PC-9 (cell line): ENCODE measurements around the gene CTIF. TPM values are rescaled to one million over a fixed set of nuclear protein-coding genes. Genes with fewer than 3 reads are reported as not detected.

Source experiments
- BruUV-seq: library from RNA; stranded (reverse); fragments of 400-500 nt; replicated peaks from 2 replicates; lab custom pipeline; 2021; lab: Mats Ljungman, UMichigan
- CTCF ChIA-PET: fragments of 300-600 bp; sonication (Branson Sonifier 250); formaldehyde crosslinking; loops from one replicate; lab custom pipeline; 2022; ENCODE audit warnings: antibody characterized with exemption; lab: Charles Lee
- POLR2A ChIA-PET: fragments of 300-600 bp; sonication (Branson Sonifier 250); formaldehyde crosslinking; loops from one replicate; lab custom pipeline; 2022; ENCODE audit warnings: antibody characterized with exemption; ENCODE audit not compliant: unreplicated experiment; lab: Charles Lee
- DNase-seq, 2 experiments: peaks; one replicate each; pipeline versions ENCODE4 v3.0.0 to v3.0.0-alpha.2; 2015 to 2022; ENCODE audit warnings: mixed read lengths in 1 of 2
- H2AFZ ChIP-seq: fragments of 200-600 bp; sonication (generic); 2 replicates; pipeline ENCODE4 v1.8.1; 2017; ENCODE audit warnings: antibody characterized with exemption
- H3F3A ChIP-seq: fragments of 200-600 bp; sonication (generic); 2 replicates; pipeline ENCODE4 v1.8.1; 2017; ENCODE audit warnings: antibody characterized with exemption, mild to moderate bottlenecking, low read depth; ENCODE audit not compliant: insufficient read depth
- H3K27ac ChIP-seq: fragments of 200-600 bp; sonication (generic); 2 replicates; pipeline ENCODE4 v1.6.1; 2016; ENCODE audit warnings: mixed run types
- H3K27me3 ChIP-seq: fragments of 200-600 bp; sonication (generic); 2 replicates; pipeline ENCODE4 v1.6.1; 2016; ENCODE audit warnings: low read depth, mixed run types; ENCODE audit not compliant: insufficient read depth
- H3K36me3 ChIP-seq: fragments of 200-600 bp; sonication (generic); 2 replicates; pipeline ENCODE4 v1.6.1; 2016; ENCODE audit warnings: low read depth, mixed run types
- H3K4me1 ChIP-seq: fragments of 200-600 bp; sonication (generic); replicated peaks from 2 replicates; pipeline ENCODE4 v1.6.1; 2016; ENCODE audit warnings: mixed run types; ENCODE audit not compliant: insufficient read depth
- H3K4me2 ChIP-seq: fragments of 200-600 bp; sonication (generic); 2 replicates; pipeline ENCODE4 v1.6.1; 2017; ENCODE audit warnings: mixed run types
- H3K4me3 ChIP-seq: fragments of 200-600 bp; sonication (generic); 2 replicates; pipeline ENCODE4 v1.6.1; 2016; ENCODE audit warnings: mixed run types
- H3K79me2 ChIP-seq: fragments of 200-600 bp; sonication (generic); 2 replicates; pipeline ENCODE4 v1.6.1; 2017; ENCODE audit warnings: low read depth, mixed run types
- H3K9me2 ChIP-seq: fragments of 200-600 bp; sonication (generic); 2 replicates; pipeline ENCODE4 v1.8.1; 2017; ENCODE audit warnings: mild to moderate bottlenecking; ENCODE audit not compliant: insufficient read depth
- H3K9me3 ChIP-seq: fragments of 200-600 bp; sonication (generic); 2 replicates; pipeline ENCODE4 v1.8.1; 2016; ENCODE audit warnings: low read depth; ENCODE audit not compliant: insufficient read depth
- H4K20me1 ChIP-seq: fragments of 200-600 bp; sonication (generic); 2 replicates; pipeline ENCODE4 v1.8.1; 2017; ENCODE audit not compliant: insufficient read depth
- EZH2 ChIP-seq: fragments of 200-600 bp; sonication (generic); IDR thresholded peaks from 2 replicates; pipeline ENCODE4 v1.8.0; 2017; ENCODE audit warnings: antibody characterized with exemption, low read depth
- intact Hi-C: fragments of 100-400 bp; cut with micrococcal nuclease; formaldehyde crosslinking; loops from one replicate; pipeline ENCODE4 v1.10.0; 2022; ENCODE audit not compliant: unreplicated experiment
- total RNA-seq: library from RNA; stranded (reverse); gene quantifications from 2 replicates; pipeline ENCODE4 v1.2.3, GENCODE V29; 2021
- TF ChIP-seq, protein P1 (sequence below): fragments of 200-600 bp; sonication (generic); conservative IDR thresholded peaks from 2 replicates; pipeline ENCODE4 v1.6.1; 2017; ENCODE audit warnings: mixed run types, antibody characterized with exemption, mild to moderate bottlenecking, moderate library complexity

Gene CTIF
- total RNA-seq, 1 experiment from 2014 or later = 26.2 TPM

DNA sequence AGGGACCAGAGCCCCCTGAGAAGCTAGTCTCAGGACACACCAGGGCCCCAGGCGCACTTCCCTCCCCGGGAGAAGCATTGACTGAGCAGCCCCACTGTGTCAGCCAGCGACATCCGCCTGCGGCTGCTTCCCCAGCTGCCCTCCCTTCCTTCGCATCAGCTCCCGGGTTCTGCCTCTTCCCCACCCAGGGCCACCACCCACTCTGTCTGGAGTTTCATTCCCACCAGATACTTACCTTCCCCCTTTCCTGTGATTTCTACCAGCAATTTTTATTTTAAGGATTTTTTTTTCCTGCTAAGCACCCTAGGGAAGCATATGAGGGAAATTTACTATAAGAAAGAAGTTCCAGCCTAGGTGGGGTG lies 312.7 kb downstream of the CTIF start:
- Histone ChIP-seq H3F3A (no peaks in the 10 kb centered on the region), H3K9me3 (no peaks in the 10 kb centered on the region), H3K4me2 (no peak overlapping the region), H3K9me2 (no peaks in the 10 kb centered on the region), H3K4me1 (peaks cover 7% of the 10 kb centered on the region; the same call in 1 of the 2 replicates), H3K27ac (no peak overlapping the region), H3K79me2 (no peaks in the 10 kb centered on the region), H3K4me3 (no peak overlapping the region), H3K36me3 (no peaks in the 10 kb centered on the region), H3K27me3 (no peaks in the 10 kb centered on the region), H4K20me1 (no peaks in the 10 kb centered on the region), H2AFZ (no peak overlapping the region)
- no peak for DNase-seq
- ChIA-PET POLR2A (no interaction called here), CTCF (no interaction called here)
- TF ChIP-seq EZH2 = no peak
- TF ChIP-seq, protein P1, sequence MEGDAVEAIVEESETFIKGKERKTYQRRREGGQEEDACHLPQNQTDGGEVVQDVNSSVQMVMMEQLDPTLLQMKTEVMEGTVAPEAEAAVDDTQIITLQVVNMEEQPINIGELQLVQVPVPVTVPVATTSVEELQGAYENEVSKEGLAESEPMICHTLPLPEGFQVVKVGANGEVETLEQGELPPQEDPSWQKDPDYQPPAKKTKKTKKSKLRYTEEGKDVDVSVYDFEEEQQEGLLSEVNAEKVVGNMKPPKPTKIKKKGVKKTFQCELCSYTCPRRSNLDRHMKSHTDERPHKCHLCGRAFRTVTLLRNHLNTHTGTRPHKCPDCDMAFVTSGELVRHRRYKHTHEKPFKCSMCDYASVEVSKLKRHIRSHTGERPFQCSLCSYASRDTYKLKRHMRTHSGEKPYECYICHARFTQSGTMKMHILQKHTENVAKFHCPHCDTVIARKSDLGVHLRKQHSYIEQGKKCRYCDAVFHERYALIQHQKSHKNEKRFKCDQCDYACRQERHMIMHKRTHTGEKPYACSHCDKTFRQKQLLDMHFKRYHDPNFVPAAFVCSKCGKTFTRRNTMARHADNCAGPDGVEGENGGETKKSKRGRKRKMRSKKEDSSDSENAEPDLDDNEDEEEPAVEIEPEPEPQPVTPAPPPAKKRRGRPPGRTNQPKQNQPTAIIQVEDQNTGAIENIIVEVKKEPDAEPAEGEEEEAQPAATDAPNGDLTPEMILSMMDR = no peak
- intact Hi-C loops = no loop called here
- no TSS peak for BruUV-seq

DNA sequence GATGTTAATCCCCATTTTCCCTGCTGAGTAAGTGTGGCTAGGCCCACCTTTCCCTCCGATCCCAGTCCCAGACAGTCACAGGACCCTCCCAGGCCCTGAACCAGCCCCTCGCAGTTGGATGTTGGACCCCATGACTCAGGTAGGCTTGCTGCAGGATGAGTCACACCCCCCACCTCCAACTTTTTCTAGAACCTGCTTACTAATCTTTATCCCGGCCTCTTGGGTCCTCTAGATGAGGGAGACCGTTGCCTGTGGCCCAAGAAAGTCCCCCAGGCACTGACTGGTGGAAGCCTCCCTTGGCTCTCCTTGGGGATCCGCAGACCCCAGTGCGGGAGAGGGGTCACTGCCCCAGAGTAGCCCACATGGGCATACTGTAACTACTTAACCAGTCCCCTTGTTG lies 313.5 kb downstream of the CTIF start:
- Histone ChIP-seq H3K36me3 (no peaks in the 10 kb centered on the region), H4K20me1 (no peaks in the 10 kb centered on the region), H3K27me3 (no peaks in the 10 kb centered on the region), H3K27ac (no peak overlapping the region), H3K4me3 (no peak overlapping the region), H3K4me2 (no peak overlapping the region), H3K4me1 (peaks cover 7% of the 10 kb centered on the region; the same call in 1 of the 2 replicates), H3K9me2 (no peaks in the 10 kb centered on the region), H3K79me2 (no peaks in the 10 kb centered on the region), H2AFZ (no peak overlapping the region), H3K9me3 (no peaks in the 10 kb centered on the region), H3F3A (no peaks in the 10 kb centered on the region)
- no peak for DNase-seq
- BruUV-seq = no TSS peak
- ChIA-PET POLR2A (interaction anchor here (0.6 kb wide), 1 partner anchor 914 kb away, joined by 3 read pairs; no protein-coding TSS in a partner anchor), CTCF (no interaction called here)
- TF ChIP-seq, protein P1 = no peak
- TF ChIP-seq EZH2 = no peak
- intact Hi-C loops = no loop called here

DNA sequence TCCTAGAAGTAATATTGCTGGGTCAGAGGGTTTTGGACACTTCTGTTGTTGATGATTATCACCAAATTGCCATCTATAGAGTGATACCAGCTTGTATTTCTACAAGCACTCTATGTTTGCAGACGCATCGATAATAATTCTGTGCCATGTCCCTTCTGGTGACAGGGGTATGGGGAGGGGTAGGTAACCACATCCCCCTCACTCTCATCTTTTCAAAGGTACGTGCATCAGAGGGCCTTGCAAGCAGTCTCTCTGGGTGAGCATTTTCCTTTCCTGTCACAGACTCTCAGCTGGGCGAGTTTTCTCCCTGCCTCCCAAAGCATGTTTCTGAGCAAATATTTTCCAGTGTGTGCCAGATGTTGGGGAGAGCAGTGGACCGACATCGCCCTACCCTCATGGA lies 314.0 kb downstream of the CTIF start:
- Histone ChIP-seq H3F3A (no peaks in the 10 kb centered on the region), H2AFZ (no peak overlapping the region), H4K20me1 (no peaks in the 10 kb centered on the region), H3K27me3 (no peaks in the 10 kb centered on the region), H3K4me3 (no peak overlapping the region), H3K79me2 (no peaks in the 10 kb centered on the region), H3K9me3 (no peaks in the 10 kb centered on the region), H3K4me1 (peaks cover 7% of the 10 kb centered on the region; the same call in 1 of the 2 replicates), H3K9me2 (no peaks in the 10 kb centered on the region), H3K4me2 (no peak overlapping the region), H3K36me3 (no peaks in the 10 kb centered on the region), H3K27ac (no peak overlapping the region)
- ChIA-PET CTCF (no interaction called here), POLR2A (no interaction called here)
- no TSS peak for BruUV-seq
- no peak for DNase-seq
- intact Hi-C loops = no loop called here
- TF ChIP-seq, protein P1 = no peak
- no peak for TF ChIP-seq EZH2
